NK-92 (cell line): ENCODE measurements around the gene TAS2R46.
"Not testable (repeated sequence)": the region's sequence is repeated elsewhere in the genome, so short reads cannot be mapped to it uniquely, and the experiment has no call there.

ENCODE experiments used
- DNase-seq: peaks from one replicate; lab custom pipeline; 2025; ENCODE audit not compliant: unreplicated experiment; lab: John Stamatoyannopoulos, UW

The TAS2R46 gene, protein sequence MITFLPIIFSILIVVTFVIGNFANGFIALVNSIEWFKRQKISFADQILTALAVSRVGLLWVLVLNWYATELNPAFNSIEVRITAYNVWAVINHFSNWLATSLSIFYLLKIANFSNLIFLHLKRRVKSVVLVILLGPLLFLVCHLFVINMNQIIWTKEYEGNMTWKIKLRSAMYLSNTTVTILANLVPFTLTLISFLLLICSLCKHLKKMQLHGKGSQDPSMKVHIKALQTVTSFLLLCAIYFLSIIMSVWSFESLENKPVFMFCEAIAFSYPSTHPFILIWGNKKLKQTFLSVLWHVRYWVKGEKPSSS

DNA sequence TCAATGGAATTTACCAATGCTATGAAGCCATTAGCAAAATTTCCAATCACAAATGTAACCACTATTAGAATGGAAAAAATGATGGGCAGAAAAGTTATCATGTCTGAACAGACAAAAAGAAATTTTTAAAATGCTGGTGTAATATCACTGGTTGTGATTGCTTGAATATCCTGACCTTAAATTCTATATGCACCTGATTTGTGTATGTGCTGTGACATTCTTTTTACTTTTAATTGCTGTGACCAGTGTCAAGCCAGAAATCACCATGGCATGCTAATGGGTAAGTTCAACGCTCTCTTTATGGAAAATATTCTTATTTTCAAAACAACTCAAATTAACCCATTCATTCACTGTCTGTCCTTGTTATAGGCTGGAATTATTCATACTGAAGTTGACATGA, at the start of gene TAS2R46:
TSS of gene TAS2R46 (minus strand) at position 101 of the 400 bp plus-strand sequence. CDS start at position 101, 0 bp downstream.
- DNase-seq = not testable (repeated sequence)

DNA sequence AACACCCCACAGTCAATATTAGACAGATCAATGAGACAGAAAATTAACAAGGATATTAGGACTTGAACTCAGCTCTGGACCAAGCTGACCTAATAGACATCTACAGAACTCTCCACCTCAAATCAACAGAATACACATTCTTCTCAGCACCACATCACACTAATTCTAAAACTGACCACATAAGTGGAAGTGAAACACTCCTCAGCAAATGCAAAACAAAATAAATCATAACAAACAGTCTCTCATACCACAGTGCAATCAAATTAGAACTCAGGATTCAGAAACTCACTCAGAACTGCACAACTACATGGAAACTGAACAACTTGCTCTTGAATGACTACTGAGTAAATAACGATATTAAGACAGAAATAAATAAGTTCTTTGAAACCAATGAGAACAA, 49.1 kb upstream of the TAS2R46 start:
- not testable (repeated sequence) for DNase-seq

DNA sequence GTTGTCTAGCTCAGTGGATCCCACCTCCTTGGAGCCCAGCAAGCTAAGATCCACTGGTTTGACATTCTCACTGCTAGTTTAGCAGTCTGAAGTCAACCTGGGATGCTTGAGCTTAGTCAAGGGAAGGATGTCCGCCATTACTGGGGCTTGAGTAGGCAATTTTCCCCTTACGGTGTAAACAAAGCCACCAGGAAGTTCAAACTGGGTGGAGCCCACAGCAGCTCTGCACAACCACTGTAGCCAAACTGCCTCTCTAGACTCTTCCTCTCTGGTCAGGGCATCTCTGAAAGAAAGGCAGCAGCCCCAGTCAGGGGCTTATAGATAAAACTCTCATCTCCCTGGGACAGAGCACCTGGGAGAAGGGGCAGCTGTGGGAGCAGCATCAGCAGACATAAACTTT, 46.8 kb upstream of the TAS2R46 start:
- DNase-seq = no peak

DNA sequence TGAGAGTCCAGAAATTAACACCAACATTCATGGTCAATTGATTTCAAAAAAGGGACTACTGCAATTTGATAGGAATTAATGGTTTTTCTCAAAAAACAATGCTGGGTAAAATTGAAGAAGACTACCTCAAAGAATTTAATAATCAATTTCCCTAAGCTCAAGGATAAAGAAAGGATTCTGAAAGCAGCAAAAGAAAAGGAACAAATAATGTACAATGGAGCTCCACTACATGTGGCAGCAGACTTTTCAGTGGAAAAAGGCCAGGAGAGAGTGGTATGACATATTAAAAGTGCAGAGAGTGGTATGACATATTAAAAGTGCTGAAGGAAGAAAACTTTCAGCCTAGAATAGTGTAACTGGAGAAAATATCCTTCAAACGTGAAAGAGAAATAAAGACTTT, 45.6 kb upstream of the TAS2R46 start:
- DNase-seq = no peak

DNA sequence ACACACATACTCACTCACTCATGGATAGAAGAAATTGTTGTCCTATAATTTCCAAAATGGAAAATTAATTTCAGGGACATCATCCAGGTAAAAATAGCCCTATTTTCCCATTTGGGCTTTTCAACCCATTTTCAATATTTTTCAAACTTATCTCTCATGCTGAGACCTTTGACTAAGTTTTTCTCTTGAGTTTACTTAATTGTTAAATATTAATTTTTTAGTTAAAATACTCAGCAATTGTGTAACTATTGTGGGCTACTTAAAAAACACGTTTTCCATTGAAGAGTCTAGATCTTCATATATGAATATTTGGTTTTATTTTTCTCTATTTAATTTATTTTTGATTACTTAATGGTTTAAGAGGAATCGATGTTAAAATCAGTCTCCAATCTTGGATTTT, 44.2 kb upstream of the TAS2R46 start:
- DNase-seq = no peak

DNA sequence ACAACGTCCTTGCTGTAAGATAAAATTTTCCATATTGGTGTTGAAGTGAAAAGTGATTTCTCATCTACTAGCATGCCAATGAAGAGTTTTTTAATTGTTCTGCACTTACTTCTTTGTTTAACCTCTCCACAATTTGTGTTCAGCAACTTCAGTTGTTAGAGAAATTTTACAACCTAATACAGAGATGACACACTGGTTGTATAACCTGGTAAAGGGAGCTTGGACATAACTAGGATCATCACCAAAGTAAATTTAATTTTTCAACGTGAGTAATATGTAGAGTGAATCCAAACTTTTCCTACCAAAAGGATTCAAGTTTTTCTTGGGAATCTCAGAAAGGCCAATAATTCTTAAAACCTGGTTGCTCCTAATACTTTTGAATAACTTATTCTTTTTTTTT, 43.5 kb upstream of the TAS2R46 start:
- DNase-seq = no peak

DNA sequence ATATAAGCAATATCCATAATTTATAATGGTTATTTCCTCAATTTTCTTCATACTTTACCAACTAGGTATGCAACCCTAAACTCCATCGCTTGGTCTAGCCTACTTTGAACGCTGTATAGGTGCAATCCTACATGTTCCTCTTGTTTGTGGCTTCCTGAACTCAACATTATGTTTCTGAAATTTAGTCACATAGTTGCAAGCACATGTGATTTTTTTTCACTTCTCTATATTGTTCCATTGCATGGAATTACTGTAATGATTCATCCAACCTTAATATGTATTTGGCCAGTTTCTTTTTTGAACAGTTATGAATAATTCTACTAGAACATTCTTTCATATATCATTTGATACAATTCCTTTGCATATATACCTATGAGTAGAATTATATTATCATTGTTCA, 32.8 kb upstream of the TAS2R46 start:
- DNase-seq = not testable (repeated sequence)

DNA sequence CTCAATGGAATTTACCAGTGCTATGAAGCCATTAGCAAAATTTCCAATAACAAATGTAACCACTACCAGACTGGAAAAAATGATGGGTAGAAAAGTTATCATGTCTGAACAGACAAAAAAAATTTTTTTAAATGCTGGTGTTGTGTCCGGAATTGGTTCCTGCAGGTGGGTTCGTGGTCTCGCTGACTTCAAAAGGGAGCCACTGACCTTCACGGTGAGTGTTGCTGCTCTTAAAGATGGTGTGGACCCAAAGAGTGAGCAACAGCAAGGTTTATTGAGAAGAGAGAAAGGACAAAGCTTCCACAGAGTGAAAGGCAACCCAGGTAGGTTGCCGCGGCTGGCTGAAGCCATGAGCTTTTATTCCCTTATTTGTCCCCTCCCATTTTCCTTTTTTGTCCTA, 30.0 kb upstream of the TAS2R46 start, which contains the start of gene TAS2R43:
TSS of gene TAS2R43 (minus strand) at position 186 of the 400 bp plus-strand sequence. CDS start at position 102, 84 bp downstream.
- DNase-seq = no peak

DNA sequence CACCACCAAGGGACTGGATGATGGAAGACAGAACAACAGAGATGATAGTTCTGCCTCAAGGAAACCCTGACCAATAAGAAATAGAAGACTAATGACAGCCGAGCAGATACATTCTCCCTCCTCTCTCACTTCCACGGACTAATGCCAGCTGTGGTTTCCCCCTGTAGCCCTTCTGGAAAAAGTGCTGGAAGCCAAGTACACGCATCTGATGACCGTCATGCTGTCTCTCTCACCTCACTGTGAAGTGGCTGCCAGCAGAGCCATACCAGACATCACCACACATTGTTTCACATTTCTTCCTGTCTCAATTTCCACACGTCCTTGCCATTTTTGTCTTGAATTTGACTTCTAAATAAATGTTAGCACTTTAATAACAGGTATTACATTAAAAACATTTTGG, 27.2 kb upstream of the TAS2R46 start:
- DNase-seq = no peak

DNA sequence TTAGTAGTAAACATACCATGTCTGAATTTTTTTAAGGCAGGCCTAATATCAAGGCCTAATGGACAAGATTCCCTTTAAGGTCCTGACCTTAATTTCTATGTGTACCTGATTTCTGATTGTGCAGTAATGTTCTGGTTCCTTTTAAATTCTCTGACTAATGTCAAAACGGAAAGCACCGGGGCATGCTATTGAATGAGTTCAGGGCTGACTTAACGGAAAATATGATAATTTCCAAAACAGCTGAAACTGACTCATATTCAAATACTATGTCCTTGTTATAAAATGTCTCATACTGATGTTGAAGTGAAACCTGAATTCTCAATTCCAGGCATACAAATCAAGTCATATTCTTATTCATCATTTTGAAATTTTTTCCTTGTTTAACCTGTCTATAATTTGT, 23.3 kb upstream of the TAS2R46 start:
- no peak for DNase-seq

DNA sequence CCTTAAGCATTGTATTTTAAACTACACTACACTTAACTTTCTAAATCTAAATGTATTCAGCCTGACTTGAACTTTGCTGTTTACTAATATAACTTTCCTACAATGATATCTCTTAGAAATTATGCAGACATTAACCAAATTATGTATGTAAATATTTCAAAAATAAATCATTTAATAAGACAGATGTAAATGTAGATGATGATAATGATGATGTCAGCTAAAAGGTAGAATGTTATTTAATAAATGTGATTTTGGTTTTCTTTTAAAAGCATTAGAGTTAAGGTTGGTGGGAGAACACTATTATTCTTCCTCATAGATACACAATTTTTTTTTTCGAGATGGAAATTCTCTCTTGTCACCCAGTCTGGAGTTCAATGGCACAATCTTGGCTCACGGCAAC, 19.9 kb upstream of the TAS2R46 start:
- DNase-seq = no peak

DNA sequence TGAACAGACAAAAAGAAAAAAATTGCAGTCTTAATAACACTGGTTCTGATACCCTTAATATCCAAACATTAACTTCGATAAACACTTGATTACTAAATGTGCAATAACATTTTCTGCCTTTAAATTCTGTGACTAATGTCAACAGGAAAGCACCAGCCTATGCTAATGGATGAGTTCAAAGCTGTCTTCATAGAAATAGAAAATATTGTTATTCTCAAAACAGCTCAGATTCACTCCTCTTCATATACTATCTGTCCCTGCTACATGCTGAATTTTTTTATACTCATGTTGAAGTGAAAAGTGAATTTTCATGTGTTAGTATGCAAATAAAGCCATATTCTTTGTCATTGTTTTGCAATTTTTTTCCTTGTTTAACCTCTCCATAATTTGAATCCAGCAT, 16.2 kb upstream of the TAS2R46 start:
- no peak for DNase-seq

DNA sequence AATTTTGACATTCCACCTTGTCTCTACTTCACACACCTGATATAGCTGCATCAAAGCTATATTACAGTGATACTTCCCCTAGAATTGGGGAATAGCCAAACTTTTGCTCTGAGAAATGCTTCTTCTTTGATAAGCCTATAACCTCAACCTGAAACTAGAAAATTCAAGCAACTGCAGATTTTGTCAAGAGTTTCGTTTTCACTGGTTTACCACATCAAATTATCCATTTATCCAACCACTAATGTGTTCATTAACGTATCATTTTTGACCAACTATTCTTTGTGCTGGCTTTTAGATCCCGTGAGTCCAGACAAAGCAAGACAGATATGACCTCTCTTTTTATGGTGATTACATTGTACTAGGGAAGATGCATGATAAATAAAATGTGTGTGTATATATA, 13.5 kb upstream of the TAS2R46 start:
- no peak for DNase-seq

DNA sequence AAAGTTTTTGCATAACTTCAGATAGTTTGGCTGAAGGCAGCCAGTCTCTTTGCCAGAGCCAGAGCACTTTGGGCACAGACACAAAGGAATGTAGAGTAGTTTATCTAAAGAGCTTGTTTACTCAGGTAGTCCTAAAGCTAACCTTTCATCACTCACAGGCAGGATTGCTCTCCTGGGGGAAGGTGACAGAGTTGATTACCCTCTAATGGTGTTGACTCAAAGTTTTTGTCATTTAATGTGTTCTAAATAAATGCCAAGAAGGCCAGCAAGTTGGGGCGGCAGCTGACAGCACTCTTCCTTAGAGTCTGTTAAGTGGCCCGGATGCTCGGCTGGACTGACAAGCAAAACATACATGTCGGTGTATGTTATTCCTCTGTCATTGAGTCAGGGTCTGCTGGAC, 9.3 kb upstream of the TAS2R46 start:
- no peak for DNase-seq

DNA sequence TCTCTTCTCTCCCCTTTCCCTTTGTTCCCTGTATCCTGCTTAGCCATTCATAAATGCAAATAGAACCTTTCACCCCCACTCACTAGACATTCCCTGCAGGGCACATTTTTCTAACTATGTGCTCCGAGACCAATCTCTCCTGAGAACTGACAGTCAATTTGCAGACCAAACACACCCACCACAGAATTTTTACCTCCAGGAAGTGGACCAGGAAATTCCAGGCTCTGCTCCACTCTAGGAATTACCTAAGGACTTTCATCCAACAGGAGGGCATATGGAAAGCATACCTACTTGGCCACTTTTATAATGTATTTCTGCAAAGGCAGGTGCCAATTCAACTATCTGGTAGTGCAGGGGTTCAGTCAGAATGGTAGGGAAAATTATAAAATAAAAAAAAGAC, 8.9 kb upstream of the TAS2R46 start:
- DNase-seq = no peak

DNA sequence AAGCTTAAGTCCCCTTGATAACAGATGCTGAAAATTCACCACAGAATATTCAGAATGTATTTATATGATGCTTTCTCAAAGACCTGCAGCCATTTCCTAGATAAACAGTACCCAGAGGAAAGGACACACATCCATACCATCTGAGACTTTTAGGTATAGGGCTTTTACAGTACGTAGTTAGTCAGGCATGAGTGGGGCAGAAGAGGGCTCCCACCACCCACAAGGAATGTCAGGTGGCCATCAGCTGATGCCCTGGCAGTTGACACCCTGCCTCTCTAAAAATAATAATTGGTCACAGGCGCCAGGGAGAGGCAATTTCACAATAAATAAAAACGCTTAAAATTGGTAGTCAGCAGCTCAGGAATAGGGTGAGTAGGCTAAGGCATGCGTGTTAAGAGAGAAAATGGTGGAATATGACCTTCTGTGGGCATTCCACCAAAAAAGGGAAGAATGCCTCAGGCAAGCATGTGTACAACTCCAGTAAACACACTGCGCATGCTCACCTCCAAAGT, 7.8 kb upstream of the TAS2R46 start:
- no peak for DNase-seq

DNA sequence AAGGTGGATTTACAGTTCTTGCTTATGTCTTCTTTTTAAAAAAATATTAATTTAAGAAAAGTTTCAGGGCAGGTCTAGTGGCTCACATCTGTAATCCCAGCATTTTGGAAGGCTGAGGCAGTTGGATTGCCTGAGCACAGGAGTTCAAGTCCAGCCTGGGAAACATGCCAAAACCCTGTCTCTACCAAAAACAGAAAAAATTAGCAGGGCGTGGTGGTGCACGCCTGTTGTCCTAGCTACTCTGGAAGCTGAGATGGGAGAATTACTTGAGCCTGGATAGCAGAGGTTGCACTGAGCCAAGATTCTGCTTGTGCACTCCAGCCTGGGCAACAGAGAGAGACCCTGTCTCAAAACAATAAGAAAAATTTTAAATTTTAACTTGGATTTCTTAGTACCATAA, 5.4 kb upstream of the TAS2R46 start:
- DNase-seq = no peak

DNA sequence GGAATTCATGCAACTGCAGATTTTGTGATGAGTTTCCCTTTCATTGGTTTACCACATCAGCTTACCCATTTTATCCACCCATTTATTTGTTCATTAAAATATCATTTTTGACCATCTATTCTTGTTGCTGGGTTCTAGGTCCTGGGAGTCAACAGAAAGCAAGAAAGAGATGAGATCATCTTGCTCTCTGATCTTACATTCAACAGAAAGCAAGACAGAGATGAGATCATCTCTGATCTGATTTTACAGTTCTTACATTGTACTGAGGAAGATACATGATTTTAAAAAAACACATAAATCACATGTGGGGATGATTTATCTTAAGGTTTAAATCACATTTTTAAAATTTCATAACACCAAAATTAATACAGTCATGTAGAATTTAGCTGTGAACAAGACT, 2.3 kb downstream of the TAS2R46 start:
- no peak for DNase-seq

DNA sequence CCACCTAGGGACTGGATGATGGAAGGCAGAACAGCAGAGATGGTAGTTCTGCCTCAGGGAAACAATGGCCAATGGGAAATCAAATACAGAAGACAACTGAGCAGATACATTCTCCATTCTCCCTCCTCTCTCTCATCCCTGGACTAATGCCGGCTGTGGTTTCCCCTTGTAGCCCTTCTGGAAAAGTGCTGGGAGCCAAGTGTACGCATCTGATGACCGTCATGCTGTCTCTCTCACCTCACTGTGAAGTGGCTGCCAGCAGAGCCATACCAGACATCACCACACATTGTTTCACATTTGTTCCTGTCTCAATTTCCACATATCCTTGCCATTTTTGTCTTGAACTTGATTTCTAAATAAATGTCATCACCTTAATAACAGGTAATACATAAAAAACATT, 3.1 kb downstream of the TAS2R46 start:
- DNase-seq = no peak

DNA sequence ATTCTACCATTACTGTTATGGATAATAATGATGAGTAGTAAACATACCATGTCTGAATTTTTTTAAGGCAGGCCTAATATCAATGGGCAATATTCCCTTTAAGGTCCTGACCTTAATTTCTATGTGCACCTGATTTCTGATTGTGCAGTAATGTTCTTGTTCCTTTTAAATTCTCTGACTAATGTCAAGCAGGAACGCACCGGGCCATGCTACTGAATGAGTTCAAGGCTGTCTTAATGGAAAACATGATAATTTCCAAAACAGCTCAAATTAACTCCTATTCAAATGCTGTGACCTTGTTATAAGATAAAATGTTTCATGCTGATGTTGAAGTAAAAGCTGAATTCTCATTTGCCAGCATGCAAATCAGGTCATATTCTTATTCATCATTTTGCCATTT, 6.8 kb downstream of the TAS2R46 start:
- DNase-seq = no peak

DNA sequence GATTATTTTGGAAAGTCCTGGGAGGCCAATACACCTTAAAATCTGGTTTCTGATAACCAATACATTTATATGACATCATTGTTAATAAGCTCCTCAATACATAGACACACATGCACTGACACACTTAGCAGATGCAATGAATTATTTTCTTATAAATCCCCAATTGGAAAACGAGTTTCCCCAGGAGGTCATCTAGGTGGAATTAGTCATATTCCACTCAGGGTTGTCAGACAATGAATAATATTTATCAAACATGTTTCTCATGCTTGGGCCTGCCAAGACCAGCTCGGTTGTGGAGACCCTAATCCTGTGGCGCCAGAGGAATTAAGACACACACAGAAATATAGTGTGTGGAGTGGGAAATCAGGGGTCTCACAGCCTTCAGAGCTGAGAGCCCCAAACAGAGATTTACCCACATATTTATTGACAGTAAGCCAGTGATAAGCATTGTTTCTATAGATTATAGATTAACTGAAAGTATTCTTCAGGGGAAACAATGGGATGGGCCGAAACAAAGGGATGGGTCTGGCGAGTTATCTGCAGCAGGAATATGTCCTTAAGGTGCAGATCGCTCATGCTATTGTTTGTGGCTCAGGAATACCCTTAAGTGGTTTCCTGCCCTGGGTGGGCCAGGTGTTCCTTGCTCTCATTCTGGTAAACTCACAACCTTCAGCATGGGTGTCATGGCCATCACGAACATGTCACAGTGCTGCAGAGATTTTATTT, 12.1 kb downstream of the TAS2R46 start:
- DNase-seq = not testable (repeated sequence)

DNA sequence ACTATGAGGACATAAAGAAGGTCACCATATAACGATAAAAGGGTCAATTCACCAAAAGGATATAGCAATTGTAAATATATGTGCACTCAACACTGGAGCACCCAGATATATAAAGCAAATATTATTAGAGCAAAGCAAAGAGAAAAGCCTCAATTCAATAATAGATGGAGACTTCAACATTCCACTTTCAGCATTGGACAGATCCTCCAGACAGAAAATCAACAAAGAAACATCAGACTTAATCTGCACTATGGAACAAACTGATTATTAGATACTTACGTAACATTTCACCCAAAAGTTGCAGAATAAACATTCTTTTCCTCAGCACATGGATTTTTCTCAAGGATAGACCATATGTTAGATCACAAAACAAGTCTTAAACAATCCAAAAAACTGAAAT, 20.7 kb downstream of the TAS2R46 start:
- not testable (repeated sequence) for DNase-seq
